RPMI7951 (cell line): ENCODE measurements around the gene EDIL3. TPM values are rescaled to one million over a fixed set of nuclear protein-coding genes. Genes with fewer than 3 reads are reported as not detected.

Experiments
- DNase-seq: peaks from one replicate; pipeline ENCODE4 v3.0.0-alpha.2; 2012; ENCODE audit warnings: low read depth
- total RNA-seq: library from RNA; depleted of rRNA; stranded (reverse); fragments of >200 nt; shearing (Covaris generic); gene quantifications from 2 replicates; pipeline ENCODE4 v1.2.3, GENCODE V29; 2014

EDIL3 gene
- total RNA-seq, 1 experiment from 2014 or later, result 58.4 TPM

- peak; percentile 65 for DNase-seq
Observed at GRCh38 chr5:84259283-84260045, 125.2 kb downstream of the EDIL3 start.

GRCh38 chr5:84257061-84257460 lies 127.6 kb downstream of the EDIL3 start:
- no peak for DNase-seq

- DNase-seq, result peak; percentile 51
Observed at GRCh38 chr5:84255315-84255714, 129.4 kb downstream of the EDIL3 start.

DNA sequence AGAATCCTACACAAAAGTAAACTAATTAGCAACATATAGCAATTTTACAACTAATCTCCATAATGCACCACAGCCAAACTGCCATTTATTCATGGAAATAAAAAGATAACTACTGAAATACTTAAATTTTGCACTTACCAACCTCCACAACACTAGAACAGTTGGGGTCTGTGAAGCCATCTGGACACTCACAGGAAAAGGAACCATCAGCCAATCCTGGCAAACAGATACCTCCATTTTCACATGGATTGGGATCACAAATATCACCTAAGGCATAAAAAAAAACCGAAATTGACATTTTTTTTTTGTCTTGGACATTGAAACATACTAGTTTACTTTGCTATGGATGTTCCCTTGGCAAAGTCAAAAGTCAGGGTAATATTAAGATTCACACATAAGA lies 130.7 kb downstream of the EDIL3 start:
- DNase-seq, result no peak

DNA sequence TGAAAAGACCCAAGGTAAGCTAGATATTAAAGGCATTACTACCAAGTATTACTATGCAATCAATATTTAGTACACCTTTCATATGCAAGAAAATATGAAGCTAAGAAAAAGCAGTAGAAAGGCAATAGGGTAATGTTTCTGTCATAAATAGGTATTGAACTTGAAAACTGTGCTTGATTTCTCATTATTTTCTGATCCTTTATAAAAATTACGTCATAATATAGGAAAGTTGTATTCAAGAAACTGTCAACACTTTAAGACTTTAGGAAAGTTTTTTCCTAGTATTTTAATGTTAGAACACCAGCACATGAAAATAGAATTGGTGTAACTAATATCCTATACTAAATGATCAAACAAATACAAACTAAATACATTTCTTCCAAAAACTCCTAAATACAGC lies 133.2 kb downstream of the EDIL3 start:
- no peak for DNase-seq

DNA sequence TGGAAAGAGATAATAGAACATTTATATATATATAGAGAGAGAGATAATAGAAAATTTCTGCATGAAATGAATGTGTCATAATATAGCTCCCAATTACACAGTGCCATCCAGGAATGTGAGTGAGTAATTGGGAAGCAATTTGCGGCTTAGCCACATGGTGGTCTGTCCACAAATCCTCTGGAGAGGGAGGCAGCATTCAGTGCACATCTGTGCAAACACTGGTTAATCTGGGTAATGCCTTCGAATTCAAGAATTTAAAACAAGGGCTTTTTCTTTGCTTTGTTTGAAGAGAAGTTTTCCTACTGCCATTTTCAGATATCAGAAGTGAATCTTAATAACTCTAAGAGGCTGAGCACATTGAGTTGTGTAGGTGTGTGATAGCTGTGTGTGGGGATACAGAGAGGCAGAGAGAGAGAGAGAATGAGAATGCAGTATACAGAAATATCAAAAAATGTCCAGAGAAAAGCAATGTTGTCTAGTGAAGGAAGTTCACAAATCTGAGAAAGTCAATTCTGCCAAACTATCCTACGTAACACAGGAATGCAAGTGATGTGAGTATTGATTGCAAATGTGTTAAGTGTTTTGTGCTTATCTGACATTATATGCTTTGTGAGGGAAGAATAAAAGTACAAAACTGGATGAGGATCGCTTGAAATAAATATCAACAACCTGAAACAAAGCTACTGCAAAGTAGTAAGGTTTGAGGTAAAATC lies 134.6 kb downstream of the EDIL3 start:
- DNase-seq, result peak; percentile 91

DNA sequence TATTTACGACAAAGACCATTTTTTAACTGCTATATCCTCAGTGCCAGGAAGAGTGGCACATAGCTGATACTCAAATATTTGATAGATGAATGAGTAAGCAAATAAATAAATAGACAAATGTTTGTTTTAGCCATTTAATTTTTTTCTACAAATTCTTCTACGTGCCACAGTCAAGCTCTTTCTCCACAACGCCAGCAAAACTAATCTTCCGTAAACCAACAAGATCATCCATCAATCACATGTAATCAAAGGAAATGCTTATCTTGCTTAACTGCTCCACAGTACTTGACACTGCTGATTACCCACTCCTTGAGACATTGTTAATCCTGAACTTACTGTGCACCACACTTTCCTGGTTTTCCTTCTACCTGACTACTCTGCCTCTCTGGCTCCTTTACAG lies 136.7 kb downstream of the EDIL3 start:
- DNase-seq, result no peak

- no peak for DNase-seq
Observed at GRCh38 chr5:84242286-84242685, 142.4 kb downstream of the EDIL3 start.

DNA sequence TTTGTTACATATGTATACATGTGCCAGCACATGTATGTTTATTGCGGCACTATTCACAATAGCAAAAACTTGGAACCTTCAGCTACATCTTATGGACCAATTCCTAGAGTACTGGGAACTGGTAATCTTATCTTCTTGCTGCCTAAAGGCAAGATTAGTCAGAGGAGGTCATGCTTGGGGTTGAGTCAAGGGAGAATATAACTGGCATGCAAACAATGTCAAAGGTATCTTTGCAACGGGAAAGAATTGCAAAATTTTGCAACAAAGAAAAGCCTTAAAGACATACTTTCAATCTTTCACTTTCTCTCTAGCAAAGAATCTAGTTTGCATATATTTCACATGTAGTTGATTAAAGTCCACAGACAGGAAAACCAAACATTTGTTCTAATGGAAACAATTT lies 145.2 kb downstream of the EDIL3 start:
- DNase-seq, result peak; percentile 84

DNA sequence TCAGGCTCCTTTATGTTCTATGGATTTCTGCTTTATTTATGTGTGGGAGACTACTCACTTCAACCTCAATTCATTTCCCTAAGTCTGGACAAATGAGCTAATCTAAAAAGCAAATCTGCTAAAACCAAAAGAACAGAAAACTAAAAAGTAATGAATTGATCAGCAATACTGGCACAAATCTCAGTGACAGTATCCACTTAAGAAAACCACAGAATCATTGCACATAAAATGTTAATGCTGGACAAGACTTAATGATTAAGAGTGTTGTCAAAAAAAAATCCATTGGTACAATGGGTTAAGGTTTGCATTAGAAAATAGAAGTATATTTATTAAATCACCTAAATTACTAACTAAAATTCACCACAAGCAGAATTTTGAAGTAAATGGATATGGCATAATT lies 147.6 kb downstream of the EDIL3 start:
- no peak for DNase-seq

- no peak for DNase-seq
Observed at GRCh38 chr5:84231433-84231832, 153.2 kb downstream of the EDIL3 start.

DNA sequence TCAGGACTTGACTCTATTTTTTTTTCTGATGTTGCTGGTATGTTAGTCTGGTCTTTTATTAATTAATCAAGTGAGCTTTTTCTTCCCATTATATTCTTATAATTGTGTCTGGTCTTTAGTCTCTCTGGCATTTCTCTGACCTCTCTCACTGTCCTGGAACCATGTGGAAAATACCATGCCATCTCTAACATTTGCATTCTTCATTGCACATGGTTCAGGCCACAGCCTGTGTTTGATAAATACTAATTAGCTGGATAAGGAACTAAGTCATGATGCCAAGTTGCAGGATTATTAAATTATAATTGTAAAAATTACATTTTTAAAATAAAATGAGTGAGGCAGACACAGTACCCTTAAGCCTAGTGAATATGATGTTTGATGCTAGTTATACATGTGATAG lies 155.6 kb downstream of the EDIL3 start:
- no peak for DNase-seq

GRCh38 chr5:84228266-84228665 lies 156.4 kb downstream of the EDIL3 start:
- peak; percentile 6 for DNase-seq

DNA sequence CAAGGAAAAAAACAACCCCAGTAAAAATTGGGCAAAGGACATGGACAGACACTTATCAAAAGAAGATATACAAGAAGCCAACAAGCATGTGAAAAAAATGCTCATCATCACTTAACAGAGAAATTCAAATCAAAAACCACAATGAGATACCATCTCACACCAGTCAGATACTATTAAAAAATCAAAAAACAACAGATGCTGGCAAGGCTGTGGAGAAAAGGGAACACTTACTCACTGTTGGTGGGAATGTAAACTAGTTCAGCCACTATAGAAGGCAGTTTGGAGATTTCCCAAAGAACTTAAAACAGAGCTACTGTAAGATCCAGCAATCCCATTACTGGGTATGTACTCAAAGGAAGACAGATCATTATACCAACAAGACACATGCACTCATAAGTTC lies 157.4 kb downstream of the EDIL3 start:
- peak; percentile 37 for DNase-seq

GRCh38 chr5:84218546-84218945 lies 166.1 kb downstream of the EDIL3 start:
- DNase-seq, result peak; percentile 68

- no peak for DNase-seq
Observed at GRCh38 chr5:84215521-84215920, 169.2 kb downstream of the EDIL3 start.

GRCh38 chr5:84213861-84214260 lies 170.8 kb downstream of the EDIL3 start:
- DNase-seq, result no peak

GRCh38 chr5:84213212-84213611 lies 171.5 kb downstream of the EDIL3 start:
- DNase-seq, result no peak

GRCh38 chr5:84204772-84205171 lies 179.9 kb downstream of the EDIL3 start:
- no peak for DNase-seq

- DNase-seq, result no peak
Observed at GRCh38 chr5:84202136-84202535, 182.5 kb downstream of the EDIL3 start.

- DNase-seq, result no peak
Observed at GRCh38 chr5:84197538-84197937, 187.1 kb downstream of the EDIL3 start.

DNA sequence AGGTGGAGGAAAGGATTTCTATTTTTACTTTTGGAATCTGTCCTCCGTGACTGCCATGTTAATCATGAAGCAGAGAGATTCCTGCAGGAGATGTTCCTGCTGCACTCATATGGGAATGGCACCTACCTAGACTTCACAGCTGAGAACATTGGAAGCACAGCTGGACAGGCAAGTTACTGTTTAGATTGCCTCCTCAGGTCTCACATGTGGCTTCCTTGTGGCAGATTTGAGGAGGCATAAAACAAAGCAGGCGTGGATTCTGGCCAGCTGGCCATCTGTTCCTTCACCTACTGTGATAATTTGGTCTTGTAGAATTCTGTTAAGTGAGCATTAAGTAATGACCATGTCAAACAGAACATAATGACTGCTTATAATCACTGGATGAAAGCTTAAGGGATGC lies 193.4 kb downstream of the EDIL3 start:
- DNase-seq, result peak; percentile 35

GRCh38 chr5:84184857-84185256 lies 199.8 kb downstream of the EDIL3 start:
- DNase-seq, result no peak
